Mammary epithelial cell (primary cell): ENCODE results near the gene ISCA1.

ENCODE experiments used
- EZH2 ChIP-seq: IDR thresholded peaks from 2 replicates; pipeline ENCODE4 v1.6.1; 2012; ENCODE audit warnings: low read length, inconsistent platforms, borderline replicate concordance
- TF ChIP-seq, protein P1 (sequence below), 2 donors: IDR thresholded peaks in 1 of 2; conservative IDR thresholded peaks in 1 of 2; 2 replicates each; pipeline ENCODE4 v1.5.1; 2011 to 2012; ENCODE audit warnings: inconsistent platforms in 2 of 2, low read length in 2 of 2, mild to moderate bottlenecking in 2 of 2, control low read depth in 1 of 2, low read depth in 1 of 2; ENCODE audit not compliant: insufficient read depth in 1 of 2; ENCODE audit errors: extremely low read depth in 1 of 2

DNA sequence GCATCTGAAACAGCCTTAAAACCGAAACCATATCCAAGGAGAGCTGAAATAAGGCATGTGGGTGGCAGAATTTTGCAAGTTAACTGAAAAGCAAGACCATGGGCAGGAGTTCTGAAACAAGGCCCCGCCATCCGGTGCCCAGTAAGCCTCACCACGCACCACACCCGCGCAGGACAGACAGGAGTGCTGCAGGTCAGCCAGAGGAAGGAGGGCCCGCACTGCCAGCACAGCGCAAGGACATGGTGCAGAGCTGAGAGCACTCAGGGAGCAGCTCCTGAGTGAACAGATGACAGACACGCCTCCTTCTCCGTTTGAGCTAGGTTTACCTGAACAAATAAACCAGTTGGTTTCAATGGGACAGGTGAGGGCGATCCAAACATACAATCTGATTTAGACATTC is 16.5 kb upstream of the ISCA1 start:
- TF ChIP-seq, protein P1, sequence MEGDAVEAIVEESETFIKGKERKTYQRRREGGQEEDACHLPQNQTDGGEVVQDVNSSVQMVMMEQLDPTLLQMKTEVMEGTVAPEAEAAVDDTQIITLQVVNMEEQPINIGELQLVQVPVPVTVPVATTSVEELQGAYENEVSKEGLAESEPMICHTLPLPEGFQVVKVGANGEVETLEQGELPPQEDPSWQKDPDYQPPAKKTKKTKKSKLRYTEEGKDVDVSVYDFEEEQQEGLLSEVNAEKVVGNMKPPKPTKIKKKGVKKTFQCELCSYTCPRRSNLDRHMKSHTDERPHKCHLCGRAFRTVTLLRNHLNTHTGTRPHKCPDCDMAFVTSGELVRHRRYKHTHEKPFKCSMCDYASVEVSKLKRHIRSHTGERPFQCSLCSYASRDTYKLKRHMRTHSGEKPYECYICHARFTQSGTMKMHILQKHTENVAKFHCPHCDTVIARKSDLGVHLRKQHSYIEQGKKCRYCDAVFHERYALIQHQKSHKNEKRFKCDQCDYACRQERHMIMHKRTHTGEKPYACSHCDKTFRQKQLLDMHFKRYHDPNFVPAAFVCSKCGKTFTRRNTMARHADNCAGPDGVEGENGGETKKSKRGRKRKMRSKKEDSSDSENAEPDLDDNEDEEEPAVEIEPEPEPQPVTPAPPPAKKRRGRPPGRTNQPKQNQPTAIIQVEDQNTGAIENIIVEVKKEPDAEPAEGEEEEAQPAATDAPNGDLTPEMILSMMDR (conservative IDR thresholded peaks at IDR 0.05 in 1 of 2, IDR thresholded peaks at IDR 0.05 in 1 of 2; ENCODE audit: extremely low read depth in 1 of 2, insufficient read depth in 1 of 2, low read depth in 1 of 2, low read length in 2 of 2), result no peak
- TF ChIP-seq EZH2, result no peak
